SH-SY5Y (cell line): ENCODE results near the gene VIPR2.

Experiments
- GATA2 ChIP-seq: IDR thresholded peaks from 2 replicates; pipeline ENCODE4 v1.6.1; 2011; ENCODE audit warnings: mild to moderate bottlenecking, low read depth, low read length
- GATA3 ChIP-seq: IDR thresholded peaks from 2 replicates; pipeline ENCODE4 v1.6.1; 2011; ENCODE audit warnings: low read depth, mild to moderate bottlenecking, low read length, moderate library complexity

GRCh38 chr7:158997110-158997453 is 147.6 kb downstream of the VIPR2 start:
- TF ChIP-seq GATA3: no peak
- TF ChIP-seq GATA2: no peak
